HG03558 (cell line): ENCODE data around the gene DYNLRB1.
"Not testable (repeated sequence)": the region's sequence is repeated elsewhere in the genome, so short reads cannot be mapped to it uniquely, and the experiment has no call there.

Experiments used
- ATAC-seq: cut with Tn5 transposase; IDR thresholded peaks from one replicate; pipeline ENCODE4 v1.9.1; 2021; ENCODE audit warnings: moderate number of reproducible peaks; ENCODE audit not compliant: unreplicated experiment; ENCODE audit errors: extremely low read depth

DYNLRB1 gene

DNA sequence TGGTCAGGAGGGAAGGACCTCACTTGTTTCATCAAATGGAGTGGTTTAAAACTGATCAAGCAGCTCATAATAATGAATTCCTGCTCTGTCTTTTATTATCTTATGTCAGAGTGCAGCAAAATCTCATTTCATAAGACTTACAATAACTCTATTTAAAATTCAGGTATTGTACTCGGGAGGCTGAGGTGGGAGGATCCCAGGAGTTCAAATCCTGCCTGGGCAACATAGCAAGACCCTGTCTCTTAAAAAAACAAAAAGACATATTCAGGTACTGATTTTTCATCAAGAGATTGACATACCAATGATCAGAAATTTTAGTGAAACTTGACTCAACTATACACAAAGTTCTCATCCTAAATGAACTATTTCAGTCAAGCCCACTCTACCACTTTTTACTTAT, 5.6 kb upstream of the DYNLRB1 start:
- no peak for ATAC-seq

DNA sequence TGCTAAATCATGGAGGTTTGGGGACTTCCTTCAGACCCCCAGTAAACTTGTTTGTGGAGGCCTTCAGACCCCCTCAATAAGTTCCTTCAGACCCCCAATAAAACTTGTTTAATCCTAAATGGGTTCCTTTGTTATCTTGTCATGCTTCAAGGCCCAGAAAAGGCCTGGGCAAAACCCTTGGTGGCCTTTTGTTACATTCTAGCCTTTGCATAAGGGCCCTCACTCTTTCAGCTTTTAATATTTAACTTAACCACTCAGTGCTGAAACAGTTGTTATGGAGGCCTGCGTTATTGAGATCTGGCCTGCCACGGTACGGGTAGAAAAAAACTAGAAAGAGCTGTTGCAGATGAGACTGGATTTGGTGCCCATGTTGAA, 4.3 kb upstream of the DYNLRB1 start:
- no peak for ATAC-seq

DNA sequence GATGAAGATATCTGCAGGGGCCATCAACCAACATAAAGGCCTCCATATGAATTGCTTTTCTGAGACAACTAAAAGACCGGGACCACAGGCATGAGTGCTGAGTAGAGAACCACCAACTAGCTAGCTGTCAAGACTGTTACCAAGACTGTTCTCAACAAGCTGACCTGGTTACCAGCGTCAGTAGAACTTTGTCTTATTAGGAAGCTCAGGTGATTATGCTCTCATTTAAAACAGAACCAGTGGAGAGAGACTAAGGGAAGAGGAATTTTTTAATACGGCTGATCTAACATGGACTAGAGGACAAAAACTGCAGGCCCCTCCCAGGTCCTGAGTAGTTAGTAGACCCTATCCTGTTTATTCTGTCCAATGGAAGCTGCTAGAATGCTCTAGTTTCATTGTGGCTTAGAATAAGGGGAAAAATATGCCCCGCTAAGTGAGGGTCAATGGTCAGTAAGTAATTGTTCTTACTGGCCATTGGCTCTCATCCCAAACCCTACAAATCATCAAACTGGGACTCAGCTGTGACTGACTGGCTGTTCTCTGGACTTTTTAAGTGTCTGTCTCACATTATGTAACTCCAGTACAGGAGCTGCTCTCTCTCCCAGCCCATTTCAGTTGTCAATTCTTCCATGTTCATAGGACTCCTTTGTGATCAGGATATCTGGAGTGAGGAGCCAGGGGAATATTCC, 3.8 kb upstream of the DYNLRB1 start:
- no peak for ATAC-seq

DNA sequence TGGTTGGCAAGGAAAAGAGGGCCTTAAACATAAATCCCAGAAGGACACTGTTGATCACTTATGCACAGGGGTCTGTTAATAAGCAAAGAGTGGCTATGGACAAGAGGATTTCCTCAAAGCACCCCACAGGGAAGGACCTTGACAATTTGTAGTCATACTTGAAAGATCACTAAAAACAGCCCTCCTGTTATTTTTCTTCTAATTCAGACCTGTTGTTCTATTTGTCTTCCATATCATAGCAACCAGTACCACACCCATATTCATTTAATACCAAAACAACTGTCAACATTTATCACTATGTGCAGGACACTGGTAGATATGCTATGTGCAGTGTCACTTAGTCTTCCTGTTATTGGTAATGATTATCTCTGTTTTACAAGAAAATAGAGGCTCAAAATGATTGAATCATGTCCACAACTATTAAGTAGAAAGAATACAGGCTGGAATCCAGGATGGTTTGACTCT, 3.2 kb upstream of the DYNLRB1 start:
- no peak for ATAC-seq

DNA sequence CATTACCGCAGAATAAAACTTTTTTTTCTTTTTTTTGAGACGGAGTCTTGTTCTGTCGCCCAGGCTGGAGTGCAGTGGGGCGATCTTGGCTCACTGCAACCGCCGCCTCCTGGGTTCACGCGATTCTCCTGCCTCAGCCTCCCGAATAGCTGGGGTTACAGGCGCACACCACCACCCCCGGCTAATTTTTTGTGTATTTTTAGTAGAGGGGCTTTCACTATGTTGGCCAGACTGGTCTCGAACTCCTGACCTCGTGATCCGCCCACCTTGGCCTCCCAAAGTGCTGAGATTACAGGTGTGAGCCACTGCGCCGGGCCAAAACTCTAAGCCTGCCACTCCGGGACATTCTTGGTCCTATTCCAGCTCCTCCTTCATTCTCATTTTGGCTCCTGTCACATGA, 2.2 kb upstream of the DYNLRB1 start:
- ATAC-seq = not testable (repeated sequence)

DNA sequence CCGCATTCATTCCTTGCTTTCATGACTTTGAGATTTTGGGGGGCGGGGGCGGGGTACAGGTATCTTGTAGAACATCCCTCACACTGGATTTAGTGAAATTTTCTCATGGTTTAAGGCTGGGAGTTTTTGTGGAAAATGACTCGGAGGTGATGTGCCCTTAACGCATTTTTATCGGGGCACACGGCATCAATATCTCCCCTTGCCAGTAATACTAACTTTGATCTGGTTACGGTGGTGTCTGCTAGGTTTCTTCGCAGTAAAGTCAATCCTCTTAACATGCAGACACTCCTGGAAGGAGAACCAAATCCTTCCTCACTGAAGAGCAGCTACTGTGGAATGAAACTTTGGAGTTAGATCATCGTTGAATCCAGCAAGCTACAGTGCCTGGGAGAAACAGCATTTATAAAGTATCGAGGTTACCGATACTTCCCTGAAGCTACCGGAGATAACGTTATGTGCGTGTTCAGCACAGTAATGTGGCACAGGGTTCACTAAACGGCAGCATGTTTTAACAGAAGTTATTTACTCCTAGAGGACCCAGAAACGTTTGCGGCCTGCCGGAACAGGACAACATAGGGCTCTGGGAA, 1.2 kb upstream of the DYNLRB1 start:
- ATAC-seq = no peak

DNA sequence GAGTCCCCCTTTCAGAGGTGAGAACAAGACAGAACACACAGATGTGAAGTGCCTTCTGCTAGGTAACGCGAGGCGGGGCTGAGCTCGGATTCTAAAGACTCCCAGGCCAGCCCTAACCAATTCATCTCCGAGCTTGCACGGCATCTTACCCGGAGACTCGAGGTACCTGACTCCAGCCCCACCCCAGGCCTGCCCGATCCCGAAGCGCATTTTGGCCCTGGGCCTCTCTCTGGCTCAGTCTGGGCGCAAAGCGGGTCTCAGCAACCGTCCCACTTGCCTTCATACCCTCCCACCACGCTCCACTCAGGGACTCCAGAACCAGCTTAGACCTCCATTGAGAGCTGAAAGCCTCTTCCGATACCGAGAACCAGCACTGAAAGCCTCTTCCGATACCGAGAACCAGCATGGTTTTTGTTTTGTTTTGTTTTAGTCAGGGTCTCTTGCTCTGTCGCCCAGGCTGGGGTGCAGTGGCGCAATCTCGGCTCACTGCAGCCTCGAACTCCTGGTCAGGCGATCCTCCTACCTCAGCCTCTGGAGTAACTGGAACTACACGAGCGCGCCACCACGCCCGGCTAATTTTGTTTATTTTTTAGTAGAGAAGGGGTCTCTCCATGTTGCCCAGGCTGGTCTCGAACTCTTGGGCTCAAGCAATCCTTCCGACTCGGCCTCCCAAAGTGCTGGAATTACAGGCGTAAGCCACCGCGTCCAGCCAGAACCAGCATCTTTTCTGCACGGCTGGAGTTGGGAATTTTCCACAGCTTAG, 557 bp upstream of the DYNLRB1 start:
- no peak for ATAC-seq

DNA sequence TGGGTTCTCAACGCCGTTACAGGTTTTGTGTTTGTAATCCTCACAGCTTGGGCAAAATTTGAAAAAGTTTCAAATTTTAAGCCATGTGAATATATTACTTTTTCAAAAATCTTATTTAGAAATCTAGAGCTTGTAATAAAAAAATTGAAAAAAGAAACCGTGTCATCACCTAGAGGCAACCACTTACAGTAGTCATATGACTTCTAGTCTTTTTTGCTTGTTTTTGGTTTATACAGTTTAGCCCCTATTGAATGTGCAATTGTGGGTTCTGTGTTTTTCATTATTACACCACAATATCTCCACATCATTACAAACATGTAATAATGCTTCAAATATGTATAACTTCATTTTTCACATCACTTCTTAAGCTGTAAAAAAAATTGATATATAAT, 888 bp downstream of the DYNLRB1 start:
- no peak for ATAC-seq

DNA sequence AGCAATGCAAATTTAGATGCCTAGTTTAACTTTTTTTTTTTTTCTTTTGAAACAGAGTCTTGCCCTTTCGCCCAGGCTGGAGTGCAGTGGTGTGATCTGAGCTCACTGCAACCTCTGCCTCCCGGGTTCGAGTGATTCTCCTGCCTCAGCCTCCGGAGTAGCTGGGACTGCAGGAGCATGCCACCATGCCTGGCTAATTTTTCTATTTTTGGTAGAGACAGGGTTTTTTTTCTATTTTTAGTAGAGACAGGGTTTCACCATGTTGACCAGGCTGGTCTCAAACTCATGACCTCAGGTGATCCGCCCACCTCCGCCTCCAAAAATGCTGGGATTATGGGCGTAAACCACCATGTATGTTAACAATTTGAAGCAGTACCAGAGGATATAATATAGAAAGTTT, 2.6 kb downstream of the DYNLRB1 start:
- not testable (repeated sequence) for ATAC-seq

DNA sequence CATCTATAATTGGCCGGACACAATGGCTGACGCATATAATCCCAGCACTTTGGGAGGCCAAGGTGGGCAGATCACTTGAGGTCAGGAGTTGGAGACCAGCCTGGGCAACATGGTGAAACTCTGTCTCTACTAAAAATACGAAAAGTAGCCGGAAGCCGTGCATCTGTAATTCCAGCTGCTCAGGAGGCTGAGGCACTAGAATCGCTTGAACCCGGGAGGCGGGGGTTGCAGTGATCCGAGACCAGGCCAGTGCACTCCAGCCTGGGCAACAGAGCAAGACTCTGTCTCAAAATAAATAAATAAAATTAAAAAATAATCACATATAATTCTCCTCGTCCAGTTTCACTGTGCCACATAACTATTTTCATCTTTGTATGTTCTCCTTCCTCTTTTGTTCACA, 3.6 kb downstream of the DYNLRB1 start:
- ATAC-seq = not testable (repeated sequence)

DNA sequence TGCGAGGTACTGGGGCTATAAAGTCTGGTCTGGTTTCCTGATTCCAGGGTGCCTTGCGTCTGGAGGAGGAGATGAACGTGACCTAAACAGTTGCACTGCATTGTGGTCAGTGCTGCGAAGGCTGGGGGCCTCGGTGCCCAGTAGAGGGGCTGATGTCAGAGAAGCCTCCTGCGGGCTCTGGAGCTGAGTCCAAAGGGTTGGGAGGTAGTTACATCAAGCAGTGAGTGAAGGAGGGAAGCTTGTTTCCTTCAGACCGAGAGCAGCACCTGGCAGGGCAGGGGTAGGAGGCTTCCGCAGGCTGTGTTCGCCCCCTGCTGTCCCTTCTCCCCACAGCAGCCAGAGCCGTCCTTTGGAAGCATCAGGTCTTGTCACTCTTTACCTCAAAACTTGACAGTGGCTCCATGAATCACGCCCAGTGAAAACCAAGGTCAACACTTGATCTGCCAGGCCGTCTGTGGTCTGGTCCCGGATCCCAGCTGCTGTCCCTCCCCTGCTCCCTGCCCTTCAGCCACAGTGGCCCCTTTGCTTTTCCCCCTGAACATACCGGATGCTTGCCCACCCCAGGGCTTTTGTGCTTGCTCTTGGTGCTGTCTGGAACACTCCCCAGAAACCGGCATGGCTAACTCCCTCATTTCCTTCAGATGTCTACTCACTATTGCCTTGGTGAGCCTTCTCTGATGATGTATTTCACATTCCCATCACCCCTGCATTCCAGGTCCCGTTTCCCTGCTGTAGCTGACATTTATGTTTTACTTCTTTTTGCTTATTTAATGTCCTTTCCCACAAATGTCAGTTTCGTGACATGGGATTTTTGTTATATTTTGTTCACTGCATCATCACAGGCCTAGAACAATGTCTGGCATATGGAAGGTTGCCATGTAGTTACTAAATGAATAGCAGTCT, 7.0 kb downstream of the DYNLRB1 start:
- no peak for ATAC-seq

DNA sequence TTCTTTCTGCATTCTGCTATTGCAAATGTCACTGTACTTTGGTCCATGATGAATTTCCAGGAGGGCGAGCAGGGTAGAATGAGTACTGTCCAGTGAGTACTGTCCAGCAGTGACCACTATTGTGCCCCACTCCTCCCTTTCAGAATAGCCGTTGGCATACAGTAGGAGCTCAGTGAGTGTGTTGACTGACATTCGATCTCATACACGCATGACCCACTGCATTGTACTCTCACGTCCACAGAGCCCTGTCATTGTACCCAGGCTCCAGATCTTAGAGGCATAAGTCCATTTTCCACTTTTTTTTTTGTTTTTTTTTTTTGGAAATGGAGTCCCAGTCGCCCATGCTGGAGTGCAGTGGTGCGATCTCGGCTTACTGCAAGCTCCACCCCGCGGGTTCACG, 8.2 kb downstream of the DYNLRB1 start:
- no peak for ATAC-seq

DNA sequence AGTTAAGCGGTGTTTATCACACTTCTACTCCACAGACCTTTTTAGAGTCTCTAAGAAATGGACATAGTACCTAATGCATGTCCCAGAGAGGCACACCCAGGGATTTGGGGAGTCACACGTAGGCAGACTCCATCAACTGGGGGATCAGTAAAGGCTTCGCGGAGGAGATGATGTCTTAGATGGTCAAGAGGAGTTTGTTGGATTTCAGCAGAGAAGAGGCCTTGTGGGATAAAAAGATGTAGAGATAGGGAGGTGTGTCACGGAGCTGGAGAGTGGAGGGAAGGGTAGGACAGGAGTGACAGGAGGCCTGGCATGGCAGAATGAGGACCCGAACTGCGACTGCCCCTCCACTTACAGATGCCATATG, 9.1 kb downstream of the DYNLRB1 start:
- ATAC-seq = no peak

DNA sequence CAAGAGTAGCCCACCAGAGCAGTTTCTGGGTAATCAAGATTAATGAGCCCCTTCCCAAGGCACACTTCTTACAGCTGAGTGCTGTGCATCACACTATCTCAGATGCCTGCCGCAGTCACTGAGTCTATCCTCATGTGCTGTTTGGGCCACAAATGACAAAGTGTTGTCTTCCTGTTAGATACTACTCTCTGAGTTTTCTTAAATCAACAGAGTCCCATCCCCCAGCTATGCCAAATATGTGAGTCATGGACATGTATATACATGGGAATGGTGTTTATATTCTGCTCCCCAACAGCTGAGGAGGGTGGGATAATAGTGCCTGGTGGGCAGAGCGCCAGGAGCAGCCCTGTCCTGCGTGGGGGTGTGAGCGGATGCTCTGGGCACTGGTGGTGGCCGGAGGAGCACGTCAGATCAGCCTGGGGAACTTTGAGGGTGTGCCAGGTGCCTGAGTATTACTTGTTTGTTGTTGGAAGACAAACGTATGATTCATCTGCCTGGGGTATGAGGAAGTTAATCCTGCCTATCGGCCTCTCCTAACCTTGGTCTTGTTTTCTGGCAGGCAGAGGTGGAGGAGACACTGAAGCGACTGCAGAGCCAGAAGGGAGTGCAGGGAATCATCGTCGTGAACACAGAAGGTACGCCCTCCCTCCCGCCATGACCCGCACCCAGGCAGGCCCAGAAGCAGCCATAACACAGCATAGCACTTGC, 9.6 kb downstream of the DYNLRB1 start:
- ATAC-seq = no peak

DNA sequence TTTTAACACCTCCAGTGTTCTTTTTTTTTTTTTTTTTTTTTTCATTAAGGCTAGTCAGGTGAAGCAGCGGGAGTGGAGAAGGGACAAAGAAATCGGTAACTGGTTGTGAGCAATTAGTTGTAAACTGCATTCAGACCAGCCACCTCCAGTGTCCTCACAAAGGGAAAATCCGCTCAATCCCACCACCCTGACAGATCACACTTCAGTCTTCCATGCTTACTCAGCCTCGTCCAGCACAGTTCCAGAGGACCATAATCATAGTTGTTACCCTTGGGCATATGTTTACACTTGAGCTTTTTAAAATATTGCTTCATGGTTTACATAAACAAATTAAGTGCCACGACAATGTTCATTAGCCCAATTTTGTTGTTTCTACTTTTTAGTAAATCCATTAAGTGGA, 10.2 kb downstream of the DYNLRB1 start:
- ATAC-seq = no peak

DNA sequence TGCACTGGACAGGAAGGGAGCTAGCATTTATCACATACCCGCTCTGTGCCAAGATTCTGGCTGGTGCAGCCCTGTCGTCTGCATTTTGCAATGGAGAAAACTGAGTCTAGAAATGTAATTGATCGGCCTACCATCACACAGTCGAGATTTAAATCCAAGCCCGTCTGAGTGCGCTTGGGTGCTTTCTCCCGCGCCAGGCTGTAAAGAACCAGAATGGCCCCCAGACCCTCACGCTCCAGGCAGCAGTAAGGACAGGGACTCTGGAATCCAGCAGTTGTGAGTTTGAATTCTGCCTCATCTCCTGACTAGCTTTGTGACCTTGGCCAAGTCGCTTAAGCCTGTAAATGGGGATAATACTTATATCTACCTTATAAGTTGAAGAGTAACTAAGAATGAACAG, 10.8 kb downstream of the DYNLRB1 start:
- no peak for ATAC-seq

DNA sequence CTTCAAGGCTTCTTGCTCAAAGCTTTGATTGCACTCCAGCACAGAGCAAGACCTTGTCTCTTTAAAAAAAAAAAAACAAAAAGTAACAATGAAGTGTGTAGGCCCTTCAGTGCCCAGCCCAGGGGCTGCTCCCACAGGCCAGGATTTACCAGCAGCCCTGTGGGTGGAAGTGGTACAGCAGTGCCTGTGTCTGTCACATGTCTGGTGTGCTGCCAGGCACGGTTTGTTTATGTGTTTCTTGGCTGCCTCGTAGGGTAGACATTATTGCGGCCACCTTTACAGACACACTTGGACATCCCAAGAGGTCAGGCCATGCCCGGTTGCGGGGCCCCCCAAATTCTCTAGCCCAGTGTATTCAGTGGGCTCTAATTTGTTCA, 12.7 kb downstream of the DYNLRB1 start:
- ATAC-seq = no peak

DNA sequence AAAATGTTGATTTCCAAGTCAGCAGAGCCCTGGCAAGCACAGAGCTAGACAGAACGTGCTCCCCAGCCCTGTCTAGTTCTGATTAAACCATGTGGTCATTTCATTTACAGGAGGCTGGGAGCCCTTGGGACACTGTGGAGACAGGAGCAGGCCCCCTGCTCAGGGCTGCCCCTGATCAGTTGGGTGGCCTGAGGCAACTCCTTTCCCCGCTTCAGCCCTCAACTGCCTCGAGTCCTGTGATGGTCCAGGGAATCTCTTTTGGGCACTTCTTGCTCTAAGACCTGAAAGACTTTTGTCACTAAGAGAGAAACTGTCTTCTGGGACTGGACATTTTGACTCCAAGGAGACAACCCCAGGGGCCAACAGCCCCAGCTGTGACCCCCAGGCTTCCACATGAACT, 13.5 kb downstream of the DYNLRB1 start:
- no peak for ATAC-seq

DNA sequence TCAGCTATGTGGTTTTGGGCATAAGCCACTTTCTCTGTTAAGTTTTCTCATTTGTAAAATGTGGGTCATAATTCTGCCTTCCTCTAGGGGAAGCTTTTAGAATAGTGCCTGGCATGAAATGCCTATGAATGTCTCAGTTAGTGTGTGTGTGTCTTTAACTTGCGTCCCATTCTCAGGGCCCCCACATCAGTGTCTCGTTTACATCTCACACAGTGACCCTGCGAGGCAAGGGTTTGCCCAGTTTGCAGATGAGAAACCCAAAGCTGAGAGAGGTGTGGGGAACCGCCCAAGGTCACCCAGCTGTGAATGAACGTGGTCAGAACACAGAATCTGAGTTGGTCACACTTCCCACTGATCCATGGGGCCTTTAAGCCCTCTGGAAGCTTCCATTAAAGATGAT, 14.1 kb downstream of the DYNLRB1 start:
- no peak for ATAC-seq

DNA sequence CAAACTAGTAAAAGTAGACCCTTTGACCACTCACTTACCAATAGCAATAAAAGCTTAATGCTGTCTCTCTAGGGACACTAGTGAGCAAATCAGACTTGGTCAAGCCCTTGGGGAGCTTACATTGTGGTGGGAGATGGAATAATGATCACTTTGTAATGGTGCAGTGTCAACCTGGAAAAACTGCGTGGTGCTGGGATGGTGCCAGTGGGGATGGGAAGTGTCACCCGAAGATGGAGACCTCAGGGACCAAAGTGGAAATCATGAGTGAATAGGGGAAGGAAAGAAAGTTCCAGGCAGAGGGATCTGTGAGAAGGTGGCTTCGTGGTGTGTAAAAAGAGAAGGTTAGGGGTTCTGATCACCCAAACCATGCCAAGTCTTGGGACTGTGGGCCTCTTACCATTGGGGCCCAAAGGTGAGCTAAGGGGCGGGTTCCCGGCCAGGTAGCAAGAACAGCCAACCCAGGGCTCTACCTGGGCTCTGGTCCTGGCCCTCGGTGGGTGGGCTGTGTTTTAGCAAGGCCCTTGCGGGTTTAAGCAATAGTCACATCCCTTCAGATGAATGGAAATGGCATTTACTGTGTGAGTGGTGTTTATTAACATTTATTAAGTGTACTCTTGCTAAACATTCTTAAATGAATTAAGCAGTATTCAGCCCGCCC, 15.5 kb downstream of the DYNLRB1 start:
- ATAC-seq = no peak
